A549 (cell line): ENCODE data around the gene ANO2.

Source experiments
- CEBPB ChIP-seq, 2 experiments: fragments of >200 bp in 1 of 2; sonication (Bioruptor Twin) in 1 of 2; formaldehyde crosslinking in 1 of 2; IDR thresholded peaks; 2 replicates each; pipeline ENCODE4 v1.6.1; 2012 to 2016
- TF ChIP-seq, protein P1 (sequence below): fragments of >200 bp; sonication (Bioruptor Twin); formaldehyde crosslinking; IDR thresholded peaks from 3 replicates; pipeline ENCODE4 v1.5.1; 2016
- TF ChIP-seq, protein P2 (sequence below): IDR thresholded peaks from 2 replicates; pipeline ENCODE4 v1.6.1; 2012

DNA sequence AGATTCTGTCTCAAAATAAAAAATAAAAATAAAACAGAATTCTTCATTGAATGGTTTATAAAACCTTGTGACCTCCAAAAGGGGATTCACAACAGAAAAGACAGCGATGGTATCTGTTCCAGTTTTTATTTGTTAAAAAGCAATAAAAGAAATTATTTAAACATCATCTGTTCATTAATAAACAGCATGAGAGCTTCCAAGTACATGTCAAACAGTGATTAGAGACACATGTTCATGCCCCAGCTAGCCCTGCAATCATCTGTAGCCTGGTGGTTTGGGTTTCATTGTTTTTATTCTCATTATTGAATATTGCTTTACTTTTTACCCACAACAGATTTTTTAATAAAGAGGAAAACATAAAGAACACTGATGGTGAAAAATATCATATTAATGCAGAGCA is 173.3 kb downstream of the ANO2 start:
- no peak for TF ChIP-seq CEBPB (IDR thresholded peaks at IDR 0.05)
- TF ChIP-seq, protein P1, sequence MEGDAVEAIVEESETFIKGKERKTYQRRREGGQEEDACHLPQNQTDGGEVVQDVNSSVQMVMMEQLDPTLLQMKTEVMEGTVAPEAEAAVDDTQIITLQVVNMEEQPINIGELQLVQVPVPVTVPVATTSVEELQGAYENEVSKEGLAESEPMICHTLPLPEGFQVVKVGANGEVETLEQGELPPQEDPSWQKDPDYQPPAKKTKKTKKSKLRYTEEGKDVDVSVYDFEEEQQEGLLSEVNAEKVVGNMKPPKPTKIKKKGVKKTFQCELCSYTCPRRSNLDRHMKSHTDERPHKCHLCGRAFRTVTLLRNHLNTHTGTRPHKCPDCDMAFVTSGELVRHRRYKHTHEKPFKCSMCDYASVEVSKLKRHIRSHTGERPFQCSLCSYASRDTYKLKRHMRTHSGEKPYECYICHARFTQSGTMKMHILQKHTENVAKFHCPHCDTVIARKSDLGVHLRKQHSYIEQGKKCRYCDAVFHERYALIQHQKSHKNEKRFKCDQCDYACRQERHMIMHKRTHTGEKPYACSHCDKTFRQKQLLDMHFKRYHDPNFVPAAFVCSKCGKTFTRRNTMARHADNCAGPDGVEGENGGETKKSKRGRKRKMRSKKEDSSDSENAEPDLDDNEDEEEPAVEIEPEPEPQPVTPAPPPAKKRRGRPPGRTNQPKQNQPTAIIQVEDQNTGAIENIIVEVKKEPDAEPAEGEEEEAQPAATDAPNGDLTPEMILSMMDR, result no peak
- TF ChIP-seq, protein P2, sequence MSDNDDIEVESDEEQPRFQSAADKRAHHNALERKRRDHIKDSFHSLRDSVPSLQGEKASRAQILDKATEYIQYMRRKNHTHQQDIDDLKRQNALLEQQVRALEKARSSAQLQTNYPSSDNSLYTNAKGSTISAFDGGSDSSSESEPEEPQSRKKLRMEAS, result no peak
